Caco-2 (cell line): Measurements from ENCODE around the gene TBX10. TPM values are rescaled to one million over a fixed set of nuclear protein-coding genes. Genes with fewer than 3 reads are reported as not detected.
"Not testable (repeated sequence)": the region's sequence is repeated elsewhere in the genome, so short reads cannot be mapped to it uniquely, and the experiment has no call there.

Source experiments
- BruUV-seq: library from RNA; stranded (reverse); fragments of 400-500 nt; replicated peaks from 2 replicates; lab custom pipeline; 2021; lab: Mats Ljungman, UMichigan
- CTCF ChIA-PET: fragments of 300-600 bp; sonication (Branson Sonifier 250); formaldehyde crosslinking; loops from one replicate; lab custom pipeline; 2022; ENCODE audit warnings: antibody characterized with exemption; lab: Charles Lee
- POLR2A ChIA-PET: fragments of 300-600 bp; sonication (Branson Sonifier 250); formaldehyde crosslinking; loops from one replicate; lab custom pipeline; 2022; ENCODE audit warnings: antibody characterized with exemption; lab: Charles Lee
- DNase-seq, 2 experiments: peaks; one replicate each; pipeline versions ENCODE4 v3.0.0 to v3.0.0-alpha.2; 2020 to 2022
- H3K27me3 ChIP-seq: replicated peaks from 2 replicates; pipeline ENCODE4 v1.6.0; 2011; ENCODE audit warnings: low read length; ENCODE audit not compliant: control insufficient read depth, insufficient read depth
- H3K36me3 ChIP-seq: 2 replicates; pipeline ENCODE4 v1.5.1; 2011; ENCODE audit warnings: low read length; ENCODE audit not compliant: control insufficient read depth, insufficient read depth
- H3K4me1 ChIP-seq: fragments of 250-450 bp; sonication (Bioruptor Pico); 2 replicates; pipeline ENCODE4 v1.5.1; 2020; ENCODE audit warnings: mild to moderate bottlenecking
- H3K4me3 ChIP-seq: 2 replicates; pipeline ENCODE4 v1.5.1; 2011; ENCODE audit warnings: low read depth, mild to moderate bottlenecking, control low read depth, low read length
- H3K9me3 ChIP-seq: fragments of 250-450 bp; sonication (Bioruptor Pico); 2 replicates; pipeline ENCODE4 v1.5.1; 2020; ENCODE audit warnings: mild to moderate bottlenecking, moderate library complexity
- H3K27ac Mint-ChIP-seq: one replicate; pipeline ENCODE4 v1.8.0; 2022; ENCODE audit warnings: mixed read lengths; ENCODE audit not compliant: unreplicated experiment
- H3K27me3 Mint-ChIP-seq: one replicate; pipeline ENCODE4 v1.8.0; 2022; ENCODE audit warnings: mixed read lengths; ENCODE audit not compliant: insufficient read depth, unreplicated experiment
- H3K36me3 Mint-ChIP-seq: one replicate; pipeline ENCODE4 v1.8.0; 2022; ENCODE audit warnings: mild to moderate bottlenecking, mixed read lengths; ENCODE audit not compliant: insufficient read depth, unreplicated experiment
- H3K4me1 Mint-ChIP-seq: one replicate; pipeline ENCODE4 v1.8.0; 2022; ENCODE audit warnings: low read depth, mixed read lengths; ENCODE audit not compliant: unreplicated experiment
- H3K4me3 Mint-ChIP-seq: one replicate; pipeline ENCODE4 v1.8.0; 2022; ENCODE audit warnings: mild to moderate bottlenecking, moderate library complexity, mixed read lengths; ENCODE audit not compliant: unreplicated experiment
- H3K9me3 Mint-ChIP-seq: one replicate; pipeline ENCODE4 v1.8.0; 2022; ENCODE audit warnings: mixed read lengths; ENCODE audit not compliant: unreplicated experiment
- intact Hi-C: fragments of 100-400 bp; cut with micrococcal nuclease; formaldehyde crosslinking; loops from one replicate; pipeline ENCODE4 v1.10.0; 2022; ENCODE audit not compliant: unreplicated experiment
- total RNA-seq: library from RNA; stranded (reverse); gene quantifications from 2 replicates; pipeline ENCODE4 v1.2.3, GENCODE V29; 2022
- TF ChIP-seq, protein P1 (sequence below), 2 experiments: fragments of 200-600 bp in 1 of 2; IDR thresholded peaks; 1 replicate in 1 of 2; 2 replicates in 1 of 2; pipeline versions ENCODE4 v1.5.1 to v1.8.0; 2011 to 2022; ENCODE audit warnings: antibody characterized with exemption in 1 of 2, control low read depth in 1 of 2, inconsistent platforms in 1 of 2, low read depth in 1 of 2, low read length in 1 of 2, mild to moderate bottlenecking in 1 of 2, moderate library complexity in 1 of 2; ENCODE audit not compliant: insufficient read depth in 1 of 2, severe bottlenecking in 1 of 2, unreplicated experiment in 1 of 2

TBX10 gene
- total RNA-seq, 1 experiment from 2014 or later, result not detected

DNA sequence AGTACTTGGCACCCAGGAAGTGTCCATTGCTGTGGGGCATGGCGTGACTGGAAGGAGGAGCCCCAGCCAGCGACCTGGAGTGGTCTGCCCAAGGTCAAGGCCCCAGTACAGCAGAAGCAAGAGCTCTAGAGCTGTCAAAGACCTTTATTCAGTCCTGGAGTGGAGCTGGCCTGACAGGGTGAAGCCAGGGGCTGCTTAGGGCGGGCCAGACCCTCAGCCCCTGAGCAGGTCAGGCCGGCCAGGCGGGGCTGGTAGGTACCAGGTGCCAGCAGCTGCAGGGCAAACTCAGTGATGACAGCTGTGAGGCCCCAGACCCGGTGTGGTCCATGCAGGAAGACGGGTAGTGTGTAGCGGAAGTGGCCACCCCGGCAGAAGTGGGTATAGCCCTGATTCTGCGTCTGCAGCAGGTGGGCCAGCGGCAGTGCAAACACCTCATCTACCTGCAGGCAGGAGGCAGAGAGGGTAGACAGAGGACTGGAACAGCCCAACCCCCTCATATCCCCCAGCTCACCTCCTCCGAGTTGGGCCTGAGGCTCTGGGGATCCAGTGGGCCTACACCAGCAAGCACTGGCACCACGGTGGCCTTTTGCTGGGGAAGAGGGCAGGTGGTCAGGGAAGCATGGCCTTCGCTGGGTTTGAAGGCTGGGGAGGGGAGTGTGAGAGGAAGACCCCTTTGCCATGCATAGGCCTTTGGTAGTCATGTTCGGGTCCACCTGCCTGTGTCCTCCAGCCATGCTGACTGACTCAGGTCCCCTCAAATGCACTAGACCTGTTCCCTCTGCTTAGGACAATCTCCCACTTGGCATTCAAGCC is 11.5 kb downstream of the TBX10 start:
- no TSS peak for BruUV-seq
- Mint-ChIP-seq H3K36me3 (peaks cover 26% of the 10 kb centered on the region), H3K9me3 (peaks cover 9% of the 10 kb centered on the region), H3K27me3 (no peaks in the 10 kb centered on the region), H3K4me1 (peaks cover 7% of the 10 kb centered on the region), H3K4me3 (peak overlapping the region; percentile 17), H3K27ac (no peak overlapping the region)
- Histone ChIP-seq H3K4me1 (peaks cover 11% of the 10 kb centered on the region), H3K27me3 (no peaks in the 10 kb centered on the region), H3K36me3 (no peaks in the 10 kb centered on the region), H3K4me3 (no peak overlapping the region), H3K9me3 (no peaks in the 10 kb centered on the region)
- TF ChIP-seq, protein P1, sequence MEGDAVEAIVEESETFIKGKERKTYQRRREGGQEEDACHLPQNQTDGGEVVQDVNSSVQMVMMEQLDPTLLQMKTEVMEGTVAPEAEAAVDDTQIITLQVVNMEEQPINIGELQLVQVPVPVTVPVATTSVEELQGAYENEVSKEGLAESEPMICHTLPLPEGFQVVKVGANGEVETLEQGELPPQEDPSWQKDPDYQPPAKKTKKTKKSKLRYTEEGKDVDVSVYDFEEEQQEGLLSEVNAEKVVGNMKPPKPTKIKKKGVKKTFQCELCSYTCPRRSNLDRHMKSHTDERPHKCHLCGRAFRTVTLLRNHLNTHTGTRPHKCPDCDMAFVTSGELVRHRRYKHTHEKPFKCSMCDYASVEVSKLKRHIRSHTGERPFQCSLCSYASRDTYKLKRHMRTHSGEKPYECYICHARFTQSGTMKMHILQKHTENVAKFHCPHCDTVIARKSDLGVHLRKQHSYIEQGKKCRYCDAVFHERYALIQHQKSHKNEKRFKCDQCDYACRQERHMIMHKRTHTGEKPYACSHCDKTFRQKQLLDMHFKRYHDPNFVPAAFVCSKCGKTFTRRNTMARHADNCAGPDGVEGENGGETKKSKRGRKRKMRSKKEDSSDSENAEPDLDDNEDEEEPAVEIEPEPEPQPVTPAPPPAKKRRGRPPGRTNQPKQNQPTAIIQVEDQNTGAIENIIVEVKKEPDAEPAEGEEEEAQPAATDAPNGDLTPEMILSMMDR (IDR thresholded peaks at IDR 0.05; ENCODE audit: insufficient read depth in 1 of 2, low read depth in 1 of 2, low read length in 1 of 2, severe bottlenecking in 1 of 2, unreplicated experiment in 1 of 2), result no peak
- CTCF ChIA-PET, result interaction anchor here (0.6 to 3.0 kb wide), 10 partner anchors 14 to 597 kb away, joined by 3 to 51 read pairs (median 3); no protein-coding TSS in a partner anchor
- intact Hi-C loops, result no loop called here
- POLR2A ChIA-PET, result no interaction called here
- DNase-seq, result no peak

DNA sequence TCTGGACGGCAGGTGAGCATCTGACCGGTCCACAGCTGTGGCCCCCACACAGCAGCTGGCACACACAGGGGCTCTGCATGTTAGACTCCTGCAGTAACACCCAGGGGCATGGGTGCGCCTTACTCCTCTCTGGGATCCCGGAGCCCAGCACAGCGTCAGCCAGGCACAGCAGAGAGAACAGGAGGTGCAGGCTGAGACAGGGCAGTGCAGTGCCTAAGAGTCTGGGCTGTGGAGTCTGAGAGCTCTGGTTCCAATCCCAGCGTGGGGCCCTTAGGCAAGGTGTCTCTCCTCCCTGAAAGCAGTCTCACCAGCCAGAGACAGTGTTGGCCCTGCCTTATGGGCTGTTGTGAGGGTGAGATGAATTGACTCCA is 12.1 kb downstream of the TBX10 start:
- Histone ChIP-seq H3K4me1 (peaks cover 11% of the 10 kb centered on the region), H3K4me3 (no peak overlapping the region), H3K9me3 (no peaks in the 10 kb centered on the region), H3K36me3 (no peaks in the 10 kb centered on the region), H3K27me3 (no peaks in the 10 kb centered on the region)
- Mint-ChIP-seq H3K4me3 (peak overlapping the region; percentile 17), H3K9me3 (peaks cover 9% of the 10 kb centered on the region), H3K36me3 (peaks cover 26% of the 10 kb centered on the region), H3K27me3 (no peaks in the 10 kb centered on the region), H3K27ac (no peak overlapping the region), H3K4me1 (peaks cover 7% of the 10 kb centered on the region)
- ChIA-PET CTCF (interaction anchor here (0.7 to 1.0 kb wide), 3 partner anchors 72 to 246 kb away, joined by 3 read pairs; no protein-coding TSS in a partner anchor), POLR2A (no interaction called here)
- no peak for DNase-seq
- BruUV-seq, result no TSS peak
- TF ChIP-seq, protein P1 (IDR thresholded peaks at IDR 0.05; ENCODE audit: insufficient read depth in 1 of 2, low read depth in 1 of 2, low read length in 1 of 2, severe bottlenecking in 1 of 2, unreplicated experiment in 1 of 2), result no peak
- intact Hi-C loops, result no loop called here

GRCh38 chr11:67626970-67627369 is 12.6 kb downstream of the TBX10 start:
- no peak for DNase-seq
- peaks cover 4% of the 10 kb centered on the region for H3K4me1 Mint-ChIP-seq
- no peak overlapping the region for H3K4me3 Mint-ChIP-seq
- Histone ChIP-seq H3K27me3 (no peaks in the 10 kb centered on the region), H3K4me1 (peaks cover 11% of the 10 kb centered on the region), H3K9me3 (no peaks in the 10 kb centered on the region), H3K36me3 (no peaks in the 10 kb centered on the region), H3K4me3 (no peak overlapping the region)
- H3K9me3 Mint-ChIP-seq, result peaks cover 9% of the 10 kb centered on the region
- intact Hi-C loops, result no loop called here
- ChIA-PET CTCF (interaction anchor here (0.6 to 1.2 kb wide), 5 partner anchors 13 to 245 kb away, joined by 3 to 5 read pairs (median 3); no protein-coding TSS in a partner anchor), POLR2A (no interaction called here)
- H3K27ac Mint-ChIP-seq, result no peak overlapping the region
- TF ChIP-seq, protein P1 (IDR thresholded peaks at IDR 0.05; ENCODE audit: insufficient read depth in 1 of 2, low read depth in 1 of 2, low read length in 1 of 2, severe bottlenecking in 1 of 2, unreplicated experiment in 1 of 2), result no peak
- peaks cover 25% of the 10 kb centered on the region for H3K36me3 Mint-ChIP-seq
- no peaks in the 10 kb centered on the region for H3K27me3 Mint-ChIP-seq
- BruUV-seq, result no TSS peak

GRCh38 chr11:67626131-67626833 is 13.3 kb downstream of the TBX10 start:
- H3K27me3 Mint-ChIP-seq, H3K4me3 Mint-ChIP-seq, H3K4me1 Mint-ChIP-seq, DNase-seq, H3K4me3 ChIP-seq, POLR2A ChIA-PET, BruUV-seq, H3K9me3 ChIP-seq, intact Hi-C loops, H3K27ac Mint-ChIP-seq, H3K9me3 Mint-ChIP-seq, H3K36me3 ChIP-seq, H3K27me3 ChIP-seq, H3K4me1 ChIP-seq: not testable (repeated sequence)
- CTCF ChIA-PET, result interaction anchor here (0.6 to 1.2 kb wide), 4 partner anchors 12 to 231 kb away, joined by 3 to 5 read pairs (median 4); no protein-coding TSS in a partner anchor
- H3K36me3 Mint-ChIP-seq, result peaks cover 20% of the 10 kb centered on the region
